Large intestine (tissue), 3 donors: Measurements from ENCODE around the gene CDKN2B-AS1. TPM values are rescaled to one million over a fixed set of nuclear protein-coding genes. Genes with fewer than 3 reads are reported as not detected.

Source experiments
- DNase-seq, 2 donors: peaks; one replicate each; pipeline versions ENCODE4 v3.0.0 to v3.0.0-alpha.2; 2013
- H3K27ac ChIP-seq: one replicate; pipeline ENCODE4 v1.5.1; 2013; ENCODE audit warnings: low read length
- H3K27me3 ChIP-seq: 2 replicates; pipeline ENCODE4 v1.6.1; 2013; ENCODE audit warnings: low read length; ENCODE audit not compliant: control insufficient read depth, insufficient read depth
- H3K36me3 ChIP-seq: 2 replicates; pipeline ENCODE4 v1.6.1; 2013; ENCODE audit warnings: low read length; ENCODE audit not compliant: control insufficient read depth, insufficient read depth
- H3K4me1 ChIP-seq: one replicate; pipeline ENCODE4 v1.6.1; 2013; ENCODE audit warnings: low read length; ENCODE audit not compliant: control insufficient read depth, insufficient read depth
- H3K4me3 ChIP-seq: one replicate; pipeline ENCODE4 v1.5.1; 2013; ENCODE audit warnings: low read length
- H3K9me3 ChIP-seq: one replicate; pipeline ENCODE4 v1.6.1; 2013; ENCODE audit warnings: mild to moderate bottlenecking, low read depth, low read length, moderate library complexity; ENCODE audit not compliant: control insufficient read depth
- WGBS: methylation state at CpG from one replicate; pipeline ENCODE4 v1.1.5; 2013; ENCODE audit warnings: low lambda C conversion rate; ENCODE audit not compliant: insufficient coverage; 5-methylcytosine and 5-hydroxymethylcytosine counted together
- polyA plus RNA-seq: library from polyadenylated mRNA; unstranded; fragments of 120-200 nt; gene quantifications from one replicate; pipeline ENCODE4 v1.2.1, GENCODE V29; 2013

Gene CDKN2B-AS1
- polyA plus RNA-seq, 1 donor: 1.7 TPM

- H3K4me1 ChIP-seq: no peaks in the 10 kb centered on the region
- no peak overlapping the region for H3K4me3 ChIP-seq
- H3K36me3 ChIP-seq: no peaks in the 10 kb centered on the region
- H3K27ac ChIP-seq: no peak overlapping the region
- no peaks in the 10 kb centered on the region for H3K9me3 ChIP-seq
- H3K27me3 ChIP-seq: no peaks in the 10 kb centered on the region
- DNase-seq: no peak
- 96% methylated on average over 4 of the region's 4 CpGs for WGBS
Measured at GRCh38 chr9:22060831-22061383, 66.3 kb downstream of the CDKN2B-AS1 start.

GRCh38 chr9:22064957-22065356, 70.4 kb downstream of the CDKN2B-AS1 start:
- Histone ChIP-seq H3K27me3 (no peaks in the 10 kb centered on the region), H3K9me3 (no peaks in the 10 kb centered on the region), H3K4me3 (no peak overlapping the region), H3K36me3 (no peaks in the 10 kb centered on the region), H3K4me1 (no peaks in the 10 kb centered on the region), H3K27ac (no peak overlapping the region)
- DNase-seq: no peak
- no CpG with 5 or more reads among the region's 2 CpGs for WGBS

GRCh38 chr9:22065431-22066200, 71.0 kb downstream of the CDKN2B-AS1 start:
- Histone ChIP-seq H3K27me3 (no peaks in the 10 kb centered on the region), H3K4me1 (no peaks in the 10 kb centered on the region), H3K36me3 (no peaks in the 10 kb centered on the region), H3K4me3 (no peak overlapping the region), H3K9me3 (no peaks in the 10 kb centered on the region), H3K27ac (no peak overlapping the region)
- 100% methylated on average over 1 of the region's 4 CpGs for WGBS
- no peak for DNase-seq

GRCh38 chr9:22067196-22067595, 72.6 kb downstream of the CDKN2B-AS1 start:
- no CpG with 5 or more reads among the region's 4 CpGs for WGBS

GRCh38 chr9:22068369-22068768, 73.8 kb downstream of the CDKN2B-AS1 start:
- Histone ChIP-seq H3K36me3 (no peaks in the 10 kb centered on the region), H3K27ac (no peak overlapping the region), H3K9me3 (no peaks in the 10 kb centered on the region), H3K27me3 (no peaks in the 10 kb centered on the region), H3K4me1 (no peaks in the 10 kb centered on the region), H3K4me3 (no peak overlapping the region)
- 65% methylated on average over 6 of the region's 8 CpGs for WGBS
- no peak for DNase-seq

More at GRCh38 chr9:22067196-22067595, 72.6 kb downstream of the CDKN2B-AS1 start:
- H3K4me3 ChIP-seq: no peak overlapping the region
- H3K9me3 ChIP-seq: no peaks in the 10 kb centered on the region
- no peak for DNase-seq
- H3K27me3 ChIP-seq: no peaks in the 10 kb centered on the region
- no peak overlapping the region for H3K27ac ChIP-seq
- no peaks in the 10 kb centered on the region for H3K4me1 ChIP-seq
- no peaks in the 10 kb centered on the region for H3K36me3 ChIP-seq

GRCh38 chr9:22073349-22073748, 78.8 kb downstream of the CDKN2B-AS1 start:
- Histone ChIP-seq H3K36me3 (no peaks in the 10 kb centered on the region), H3K27ac (no peak overlapping the region), H3K9me3 (no peaks in the 10 kb centered on the region), H3K4me1 (no peaks in the 10 kb centered on the region), H3K4me3 (no peak overlapping the region), H3K27me3 (no peaks in the 10 kb centered on the region)
- DNase-seq: no peak
- no CpG with 5 or more reads among the region's 1 CpG for WGBS

- H3K4me1 ChIP-seq: no peaks in the 10 kb centered on the region
- no peaks in the 10 kb centered on the region for H3K27me3 ChIP-seq
- no peak overlapping the region for H3K27ac ChIP-seq
- 75% methylated on average over 2 of the region's 3 CpGs for WGBS
- H3K36me3 ChIP-seq: no peaks in the 10 kb centered on the region
- no peak for DNase-seq
- no peaks in the 10 kb centered on the region for H3K9me3 ChIP-seq
- H3K4me3 ChIP-seq: no peak overlapping the region
Measured at GRCh38 chr9:22078081-22078480, 83.5 kb downstream of the CDKN2B-AS1 start.

- no CpG with 5 or more reads among the region's 4 CpGs for WGBS
- no peaks in the 10 kb centered on the region for H3K27me3 ChIP-seq
- no peak overlapping the region for H3K27ac ChIP-seq
- H3K9me3 ChIP-seq: no peaks in the 10 kb centered on the region
- DNase-seq: no peak
- H3K4me3 ChIP-seq: no peak overlapping the region
- peaks cover 4% of the 10 kb centered on the region for H3K4me1 ChIP-seq
- no peaks in the 10 kb centered on the region for H3K36me3 ChIP-seq
Measured at GRCh38 chr9:22079873-22080341, 85.3 kb downstream of the CDKN2B-AS1 start.

GRCh38 chr9:22084336-22085035, 89.9 kb downstream of the CDKN2B-AS1 start:
- H3K27me3 ChIP-seq: no peaks in the 10 kb centered on the region
- no CpG with 5 or more reads among the region's 2 CpGs for WGBS
- no peak overlapping the region for H3K4me3 ChIP-seq
- H3K27ac ChIP-seq: no peak overlapping the region
- no peaks in the 10 kb centered on the region for H3K36me3 ChIP-seq
- H3K4me1 ChIP-seq: peaks cover 21% of the 10 kb centered on the region
- H3K9me3 ChIP-seq: no peaks in the 10 kb centered on the region
- no peak for DNase-seq

GRCh38 chr9:22088053-22088716, 93.6 kb downstream of the CDKN2B-AS1 start:
- H3K27me3 ChIP-seq: no peaks in the 10 kb centered on the region
- no peaks in the 10 kb centered on the region for H3K36me3 ChIP-seq
- peaks cover 21% of the 10 kb centered on the region for H3K4me1 ChIP-seq
- H3K9me3 ChIP-seq: no peaks in the 10 kb centered on the region
- H3K4me3 ChIP-seq: no peak overlapping the region
- no CpG with 5 or more reads among the region's 5 CpGs for WGBS
- peak overlapping the region; percentile 60 for H3K27ac ChIP-seq
- DNase-seq: peak in 1 of 2 donors; percentile 75
